ENCODE measurements around the gene CFDP1.
"Not testable (repeated sequence)": the region's sequence is repeated elsewhere in the genome, so short reads cannot be mapped to it uniquely, and the experiment has no call there.

Gene CFDP1

DNA sequence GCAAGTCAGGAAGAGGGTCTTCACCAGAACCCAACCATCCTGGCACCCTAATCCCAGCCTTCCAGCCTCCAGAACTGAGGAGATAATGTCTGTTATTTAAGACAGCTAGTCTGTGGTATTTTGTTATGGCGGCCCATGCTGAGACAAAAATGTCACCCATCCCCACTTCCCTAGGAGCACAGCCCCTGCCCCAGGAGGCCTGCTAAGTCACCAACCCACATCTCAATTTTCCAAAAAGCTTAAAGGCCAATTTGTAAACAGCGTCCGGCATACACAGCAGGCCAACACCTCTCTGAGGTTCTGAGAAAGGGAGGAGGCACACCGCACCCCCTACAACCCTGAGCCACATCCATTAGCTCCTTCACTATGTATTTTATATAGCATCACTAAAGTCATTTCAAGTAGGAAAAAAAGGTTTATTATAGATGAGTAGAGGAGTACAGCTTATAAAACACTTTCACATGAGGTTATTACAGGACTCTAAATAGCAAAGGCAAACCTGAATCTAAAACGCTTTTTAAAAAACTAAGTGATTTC, 24.2 kb upstream of the CFDP1 start:
- no peak overlapping the region for H3K27ac ChIP-seq (ENCODE audit: low read length)
- H3K4me3 ChIP-seq (ENCODE audit: low read length), result no peak overlapping the region
- no peak overlapping the region for H3K4me2 ChIP-seq (ENCODE audit: low read length)
- H3K9me3 ChIP-seq (ENCODE audit: insufficient read depth, low read length), result no peaks in the 10 kb centered on the region
- no peak for TF ChIP-seq EZH2phosphoT487 (IDR thresholded peaks at IDR 0.05; ENCODE audit: low read depth)
- TF ChIP-seq, protein P1, sequence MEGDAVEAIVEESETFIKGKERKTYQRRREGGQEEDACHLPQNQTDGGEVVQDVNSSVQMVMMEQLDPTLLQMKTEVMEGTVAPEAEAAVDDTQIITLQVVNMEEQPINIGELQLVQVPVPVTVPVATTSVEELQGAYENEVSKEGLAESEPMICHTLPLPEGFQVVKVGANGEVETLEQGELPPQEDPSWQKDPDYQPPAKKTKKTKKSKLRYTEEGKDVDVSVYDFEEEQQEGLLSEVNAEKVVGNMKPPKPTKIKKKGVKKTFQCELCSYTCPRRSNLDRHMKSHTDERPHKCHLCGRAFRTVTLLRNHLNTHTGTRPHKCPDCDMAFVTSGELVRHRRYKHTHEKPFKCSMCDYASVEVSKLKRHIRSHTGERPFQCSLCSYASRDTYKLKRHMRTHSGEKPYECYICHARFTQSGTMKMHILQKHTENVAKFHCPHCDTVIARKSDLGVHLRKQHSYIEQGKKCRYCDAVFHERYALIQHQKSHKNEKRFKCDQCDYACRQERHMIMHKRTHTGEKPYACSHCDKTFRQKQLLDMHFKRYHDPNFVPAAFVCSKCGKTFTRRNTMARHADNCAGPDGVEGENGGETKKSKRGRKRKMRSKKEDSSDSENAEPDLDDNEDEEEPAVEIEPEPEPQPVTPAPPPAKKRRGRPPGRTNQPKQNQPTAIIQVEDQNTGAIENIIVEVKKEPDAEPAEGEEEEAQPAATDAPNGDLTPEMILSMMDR (IDR thresholded peaks at IDR 0.05; ENCODE audit: low read depth, low read length), result no peak
- peaks cover 2% of the 10 kb centered on the region for H3K36me3 ChIP-seq (replicated peaks; ENCODE audit: low read depth, low read length)
- no peak overlapping the region for H2AFZ ChIP-seq (ENCODE audit: low read depth, low read length)
- no peak overlapping the region for H3K9ac ChIP-seq (ENCODE audit: low read length)
- H3K27me3 ChIP-seq (ENCODE audit: low read depth, low read length), result no peaks in the 10 kb centered on the region
- H3K4me1 ChIP-seq (ENCODE audit: low read length), result peaks cover 2% of the 10 kb centered on the region
- H3K79me2 ChIP-seq (ENCODE audit: low read length), result peaks cover 86% of the 10 kb centered on the region
- peaks cover 69% of the 10 kb centered on the region for H4K20me1 ChIP-seq (ENCODE audit: insufficient read depth, low read length)

GRCh38 chr16:75456971-75457370, 23.7 kb upstream of the CFDP1 start:
- peaks cover 84% of the 10 kb centered on the region for H3K79me2 ChIP-seq (ENCODE audit: low read length)
- no peak for TF ChIP-seq EZH2phosphoT487 (IDR thresholded peaks at IDR 0.05; ENCODE audit: low read depth)
- TF ChIP-seq, protein P1 (IDR thresholded peaks at IDR 0.05; ENCODE audit: low read depth, low read length), result no peak
- no peaks in the 10 kb centered on the region for H3K27me3 ChIP-seq (ENCODE audit: low read depth, low read length)
- peaks cover 67% of the 10 kb centered on the region for H4K20me1 ChIP-seq (ENCODE audit: insufficient read depth, low read length)
- H3K4me1 ChIP-seq (ENCODE audit: low read length), result no peaks in the 10 kb centered on the region
- H3K9ac ChIP-seq (ENCODE audit: low read length), result no peak overlapping the region
- peaks cover 2% of the 10 kb centered on the region for H3K36me3 ChIP-seq (replicated peaks; ENCODE audit: low read depth, low read length)
- H3K9me3 ChIP-seq (ENCODE audit: insufficient read depth, low read length), result no peaks in the 10 kb centered on the region
- H3K4me2 ChIP-seq (ENCODE audit: low read length), result no peak overlapping the region
- H3K4me3 ChIP-seq (ENCODE audit: low read length), result no peak overlapping the region
- H2AFZ ChIP-seq (ENCODE audit: low read depth, low read length), result no peak overlapping the region
- H3K27ac ChIP-seq (ENCODE audit: low read length), result no peak overlapping the region

- H3K4me2 ChIP-seq (ENCODE audit: low read length); H3K9ac ChIP-seq (ENCODE audit: low read length); H3K4me3 ChIP-seq (ENCODE audit: low read length); H2AFZ ChIP-seq (ENCODE audit: low read depth, low read length); H3K9me3 ChIP-seq (ENCODE audit: insufficient read depth, low read length); H3K4me1 ChIP-seq (ENCODE audit: low read length); H3K27me3 ChIP-seq (ENCODE audit: low read depth, low read length); H3K36me3 ChIP-seq (replicated peaks; ENCODE audit: low read depth, low read length); H3K27ac ChIP-seq (ENCODE audit: low read length): not testable (repeated sequence)
- Histone ChIP-seq H3K79me2 (ENCODE audit: low read length) (peaks cover 79% of the 10 kb centered on the region), H4K20me1 (ENCODE audit: insufficient read depth, low read length) (peaks cover 63% of the 10 kb centered on the region)
These were observed 23.2 kb upstream of the CFDP1 start for GRCh38 chr16:75456486-75456885.

- Histone ChIP-seq H4K20me1 (ENCODE audit: insufficient read depth, low read length) (peaks cover 55% of the 10 kb centered on the region), H3K27ac (ENCODE audit: low read length) (no peak overlapping the region), H3K4me3 (ENCODE audit: low read length) (no peak overlapping the region), H3K27me3 (ENCODE audit: low read depth, low read length) (no peaks in the 10 kb centered on the region), H2AFZ (ENCODE audit: low read depth, low read length) (no peak overlapping the region), H3K79me2 (ENCODE audit: low read length) (peaks cover 71% of the 10 kb centered on the region), H3K36me3 (replicated peaks; ENCODE audit: low read depth, low read length) (peaks cover 2% of the 10 kb centered on the region), H3K4me1 (ENCODE audit: low read length) (no peaks in the 10 kb centered on the region), H3K4me2 (ENCODE audit: low read length) (no peak overlapping the region), H3K9ac (ENCODE audit: low read length) (no peak overlapping the region), H3K9me3 (ENCODE audit: insufficient read depth, low read length) (no peaks in the 10 kb centered on the region)
- TF ChIP-seq EZH2phosphoT487 (IDR thresholded peaks at IDR 0.05; ENCODE audit: low read depth), result no peak
- TF ChIP-seq, protein P1 (IDR thresholded peaks at IDR 0.05; ENCODE audit: low read depth, low read length), result no peak
These were observed 22.4 kb upstream of the CFDP1 start for GRCh38 chr16:75455677-75456076.

Measured in OCI-LY3 (cell line).